T-helper 2 cell (primary cell): ENCODE data around the gene OR56A4.

Experiments used
- DNase-seq, 5 experiments: peaks; one replicate each; pipeline versions ENCODE4 v3.0.0 to v3.0.0-alpha.2; 2012 to 2022

The OR56A4 gene

DNA sequence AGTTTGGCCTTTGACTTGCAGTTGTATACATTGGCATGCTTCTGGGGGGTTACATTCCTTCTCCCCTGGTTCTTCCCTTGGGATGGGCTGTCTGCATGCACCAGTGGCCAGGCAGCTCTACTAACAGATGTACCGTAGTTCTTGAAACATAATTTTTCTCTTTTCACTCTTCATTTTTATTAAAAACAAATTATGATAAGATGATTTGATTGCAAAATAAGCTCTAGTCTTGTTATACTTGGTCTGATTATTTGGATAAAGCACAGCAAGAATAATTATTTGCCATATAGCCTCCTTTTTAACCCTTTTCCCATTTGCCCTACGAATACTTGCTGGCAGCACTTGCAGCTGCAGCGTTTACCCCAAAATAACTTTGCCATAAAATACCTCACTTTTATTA, 51.2 kb downstream of the OR56A4 start:
- DNase-seq, result no peak
